Activated CD4-positive, alpha-beta T cell treated with anti-CD3 and anti-CD28 coated beads for 36 hours (primary cell): ENCODE results near the gene LRP2. TPM values are rescaled to one million over a fixed set of nuclear protein-coding genes. Genes with fewer than 3 reads are reported as not detected.
"Not testable (repeated sequence)": the region's sequence is repeated elsewhere in the genome, so short reads cannot be mapped to it uniquely, and the experiment has no call there.

Experiments used
- ATAC-seq: fragments of 200-7000 bp; cut with Tn5 transposase; one replicate; pipeline ENCODE4 v1.10.0; 2021; ENCODE audit warnings: mild to moderate bottlenecking, moderate library complexity
- CTCF ChIA-PET: fragments of 350-600 bp; sonication (Branson Sonifier 250); formaldehyde crosslinking; loops from one replicate; lab custom pipeline; 2021; ENCODE audit warnings: antibody characterized with exemption; lab: Charles Lee
- POLR2A ChIA-PET: fragments of 350-600 bp; sonication (Branson Sonifier 250); formaldehyde crosslinking; loops from one replicate; lab custom pipeline; 2021; ENCODE audit warnings: antibody characterized with exemption, inconsistent platforms; lab: Charles Lee
- DNase-seq: peaks from one replicate; pipeline ENCODE4 v3.0.0-alpha.2; 2020
- H3K27ac Mint-ChIP-seq: one replicate; pipeline ENCODE4 v1.8.0; 2021; ENCODE audit warnings: mixed read lengths
- H3K27me3 Mint-ChIP-seq: one replicate; pipeline ENCODE4 v1.8.0; 2021; ENCODE audit warnings: mixed read lengths
- H3K36me3 Mint-ChIP-seq: one replicate; pipeline ENCODE4 v1.8.0; 2021; ENCODE audit warnings: low read depth, mixed read lengths
- H3K4me1 Mint-ChIP-seq: one replicate; pipeline ENCODE4 v1.8.0; 2021; ENCODE audit warnings: mixed read lengths
- H3K4me3 Mint-ChIP-seq: one replicate; pipeline ENCODE4 v1.8.0; 2021; ENCODE audit warnings: mild to moderate bottlenecking, moderate library complexity, mixed read lengths
- H3K9me3 Mint-ChIP-seq: one replicate; pipeline ENCODE4 v1.8.0; 2021; ENCODE audit warnings: low read depth, mixed read lengths
- intact Hi-C, 2 experiments: fragments of 100-400 bp; cut with DNase I in 1 of 2; cut with micrococcal nuclease in 1 of 2; formaldehyde crosslinking; loops; one replicate each; pipeline versions ENCODE4 v1.14.2 to v1.15.1; 2022 to 2024; cut with DNase I, micrococcal nuclease
- total RNA-seq, 2 experiments: library from RNA; stranded (reverse); gene quantifications; one replicate each; pipeline ENCODE4 v1.2.3, GENCODE V29; 2021

The LRP2 gene
- total RNA-seq, 2 experiments from 2014 or later = 1.9 to 3.0 TPM

DNA sequence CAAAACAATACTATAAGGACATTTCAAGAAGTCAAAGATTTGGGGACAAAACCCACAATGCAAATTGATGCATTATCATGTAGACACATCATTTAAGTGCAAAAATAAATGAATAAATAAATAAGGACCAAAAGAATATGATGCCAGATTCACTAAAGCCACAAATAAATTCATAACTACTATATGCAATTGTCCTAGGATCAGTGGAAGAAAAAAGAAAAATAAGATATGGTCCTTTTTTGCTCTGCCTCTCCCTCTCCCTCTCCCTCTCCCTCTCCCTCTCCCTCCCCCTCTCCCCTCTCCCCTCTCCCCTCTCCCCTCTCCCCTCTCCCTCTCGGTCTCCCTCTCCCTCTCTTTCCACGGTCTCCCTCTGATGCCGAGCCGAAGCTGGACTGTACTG is 36.4 kb downstream of the LRP2 start:
- H3K4me1 Mint-ChIP-seq, intact Hi-C loops, POLR2A ChIA-PET, H3K9me3 Mint-ChIP-seq, ATAC-seq, H3K27ac Mint-ChIP-seq, H3K36me3 Mint-ChIP-seq, H3K4me3 Mint-ChIP-seq, DNase-seq, CTCF ChIA-PET: not testable (repeated sequence)
- peaks cover 16% of the 10 kb centered on the region for H3K27me3 Mint-ChIP-seq

DNA sequence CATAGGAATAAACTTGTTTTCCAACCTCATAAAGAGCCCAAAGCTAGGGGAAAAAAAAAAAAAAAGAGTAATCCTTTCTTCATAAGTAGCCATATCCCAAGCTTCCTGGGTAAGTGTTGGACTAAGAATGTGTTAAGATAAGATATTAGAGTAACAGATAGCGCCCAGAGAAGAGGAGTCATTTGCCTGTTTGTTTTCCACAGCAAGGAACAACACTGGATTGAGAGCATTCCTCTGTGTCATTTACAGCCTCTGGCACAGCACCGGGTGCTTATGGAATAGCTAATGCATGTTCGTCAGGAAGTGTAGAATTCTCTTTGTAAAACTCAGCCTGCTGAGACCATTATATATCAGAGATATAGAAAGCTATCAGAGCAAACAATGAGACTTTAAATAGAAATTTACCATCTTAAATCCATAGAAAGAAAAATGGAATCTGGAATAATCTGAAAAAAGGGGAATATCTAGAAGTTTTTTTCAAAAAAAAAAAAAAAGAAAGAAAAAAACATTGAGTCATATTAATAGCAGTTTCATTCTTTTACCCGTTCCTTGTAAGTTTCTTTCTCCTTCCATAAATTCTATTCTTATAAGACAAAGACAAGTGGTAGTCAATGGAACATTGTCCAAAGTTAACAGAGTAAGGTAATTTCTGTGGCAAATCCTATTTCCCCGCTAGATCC is 37.6 kb downstream of the LRP2 start:
- no peak overlapping the region for H3K27ac Mint-ChIP-seq
- DNase-seq (no peak), ATAC-seq (no peak)
- peaks cover 14% of the 10 kb centered on the region for H3K27me3 Mint-ChIP-seq
- intact Hi-C loops = no loop called here
- H3K4me3 Mint-ChIP-seq = no peak overlapping the region
- H3K9me3 Mint-ChIP-seq = no peaks in the 10 kb centered on the region
- CTCF ChIA-PET = no interaction called here
- POLR2A ChIA-PET = no interaction called here
- no peaks in the 10 kb centered on the region for H3K4me1 Mint-ChIP-seq
- H3K36me3 Mint-ChIP-seq = no peaks in the 10 kb centered on the region

DNA sequence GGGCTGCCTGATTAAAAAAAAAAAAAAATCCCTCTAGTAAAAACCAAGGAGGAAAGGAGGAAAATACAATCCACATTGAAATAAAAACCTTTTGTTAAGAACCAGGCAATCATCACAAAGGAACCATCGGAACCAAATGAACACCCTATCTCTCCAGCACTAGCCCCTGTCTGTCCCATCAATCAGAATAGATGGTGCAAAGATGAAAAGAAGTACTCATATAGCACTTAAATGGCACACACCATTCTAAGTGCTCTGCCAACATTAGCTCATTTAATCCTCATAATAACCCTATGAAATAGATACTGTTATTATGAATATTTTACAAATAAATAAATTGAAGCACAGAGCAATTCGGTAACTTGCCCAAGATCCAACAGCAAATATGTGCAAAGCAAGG is 38.5 kb downstream of the LRP2 start:
- H3K9me3 Mint-ChIP-seq = no peaks in the 10 kb centered on the region
- no peak for DNase-seq
- H3K27me3 Mint-ChIP-seq = peaks cover 13% of the 10 kb centered on the region
- no peak overlapping the region for H3K27ac Mint-ChIP-seq
- ChIA-PET CTCF (no interaction called here), POLR2A (no interaction called here)
- no peak for ATAC-seq
- no peaks in the 10 kb centered on the region for H3K36me3 Mint-ChIP-seq
- intact Hi-C loops = no loop called here
- H3K4me1 Mint-ChIP-seq = no peaks in the 10 kb centered on the region
- H3K4me3 Mint-ChIP-seq = no peak overlapping the region

DNA sequence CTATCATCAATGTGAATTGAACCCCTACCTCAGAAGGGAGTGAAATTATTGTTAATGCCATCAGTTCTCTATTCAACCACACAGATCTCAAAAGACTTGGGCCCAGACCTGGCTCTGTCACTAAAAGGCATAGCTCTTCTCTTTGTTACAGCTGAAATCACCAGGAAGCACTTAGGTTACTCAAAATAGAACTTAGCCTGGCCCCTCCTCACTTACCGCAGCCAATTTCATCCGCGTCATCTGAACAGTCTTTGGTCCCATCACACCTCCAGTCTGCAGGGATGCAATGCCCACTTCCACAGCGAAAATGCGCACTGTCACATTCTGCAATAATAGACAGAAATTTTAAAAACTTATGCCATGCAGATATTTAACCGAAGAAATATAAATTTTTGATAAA is 41.8 kb downstream of the LRP2 start:
- ChIA-PET CTCF (no interaction called here), POLR2A (no interaction called here)
- DNase-seq (no peak), ATAC-seq (no peak)
- Mint-ChIP-seq H3K36me3 (no peaks in the 10 kb centered on the region), H3K4me3 (no peak overlapping the region), H3K4me1 (no peaks in the 10 kb centered on the region), H3K27ac (no peak overlapping the region), H3K27me3 (peaks cover 19% of the 10 kb centered on the region), H3K9me3 (no peaks in the 10 kb centered on the region)
- intact Hi-C loops = no loop called here

DNA sequence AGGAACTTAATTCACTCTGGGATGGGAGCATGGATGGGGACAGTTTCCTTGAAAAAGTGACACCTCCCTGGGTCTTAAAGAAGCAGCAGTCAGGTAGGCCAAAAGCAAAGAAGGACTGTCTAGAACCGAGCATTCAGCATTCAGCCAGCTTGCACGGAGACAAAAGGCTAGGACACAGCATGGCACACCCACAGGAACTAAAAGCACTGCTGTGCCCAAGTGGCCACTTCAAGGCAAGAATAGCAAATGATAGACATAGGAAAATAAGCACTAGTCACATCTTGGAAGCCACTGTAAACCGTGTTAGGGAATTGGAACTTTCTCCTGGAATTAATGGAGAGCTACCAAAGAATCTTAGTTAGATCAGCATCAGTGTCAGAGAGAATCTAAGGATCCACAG is 47.0 kb downstream of the LRP2 start:
- no peaks in the 10 kb centered on the region for H3K9me3 Mint-ChIP-seq
- no peaks in the 10 kb centered on the region for H3K36me3 Mint-ChIP-seq
- H3K4me1 Mint-ChIP-seq = no peaks in the 10 kb centered on the region
- peaks cover 21% of the 10 kb centered on the region for H3K27me3 Mint-ChIP-seq
- H3K27ac Mint-ChIP-seq = no peak overlapping the region
- DNase-seq (no peak), ATAC-seq (no peak)
- intact Hi-C loops = no loop called here
- POLR2A ChIA-PET = interaction anchor here (0.6 kb wide), 1 partner anchor 340 kb away, joined by 4 read pairs; no protein-coding TSS in a partner anchor
- H3K4me3 Mint-ChIP-seq = no peak overlapping the region
- CTCF ChIA-PET = interaction anchor here (0.6 kb wide), 1 partner anchor 50 kb away, joined by 3 read pairs; no protein-coding TSS in a partner anchor

DNA sequence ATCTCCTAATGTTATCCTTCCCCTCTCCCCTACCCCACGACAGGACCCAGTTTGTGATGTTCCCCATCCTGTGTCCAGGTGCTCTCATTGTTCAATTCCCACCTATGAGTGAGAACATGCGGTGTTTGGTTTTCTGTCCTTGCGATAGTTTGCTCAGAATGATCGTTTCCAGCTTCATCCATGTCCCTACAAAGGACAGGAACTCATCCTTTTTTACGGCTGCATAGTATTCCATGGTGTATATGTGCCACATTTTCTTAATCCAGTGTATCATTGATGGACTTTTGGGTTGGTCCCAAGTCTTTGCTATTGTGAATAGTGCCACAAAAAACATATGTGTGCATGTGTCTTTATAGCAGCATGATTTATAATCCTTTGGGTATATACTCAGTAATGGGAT is 54.0 kb downstream of the LRP2 start:
- intact Hi-C loops, H3K36me3 Mint-ChIP-seq: not testable (repeated sequence)
- CTCF ChIA-PET = interaction anchor here (0.9 kb wide), 1 partner anchor 9 kb away, joined by 3 read pairs; no protein-coding TSS in a partner anchor

DNA sequence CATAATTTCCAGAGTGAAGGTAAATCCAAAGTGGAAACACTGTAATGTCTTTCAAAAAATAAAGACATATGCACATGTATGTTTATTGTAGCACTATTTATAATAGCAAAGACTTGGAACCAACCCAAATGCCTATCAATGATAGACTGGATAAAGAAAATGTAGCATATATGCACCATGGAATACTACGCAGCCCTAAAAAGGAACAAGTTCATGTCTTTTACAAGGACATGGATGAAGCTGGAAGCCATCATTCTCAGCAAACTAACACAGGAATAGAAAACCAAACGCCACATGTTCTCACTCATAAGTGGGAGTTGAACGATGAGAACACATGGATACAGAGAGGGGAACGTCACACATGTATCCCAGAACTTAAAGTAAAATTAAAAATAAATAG is 57.6 kb downstream of the LRP2 start:
- H3K4me3 Mint-ChIP-seq, H3K27ac Mint-ChIP-seq, DNase-seq, CTCF ChIA-PET, H3K27me3 Mint-ChIP-seq, ATAC-seq, POLR2A ChIA-PET, H3K4me1 Mint-ChIP-seq, H3K9me3 Mint-ChIP-seq, intact Hi-C loops, H3K36me3 Mint-ChIP-seq: not testable (repeated sequence)

More for the DNA sequence above, 54.0 kb downstream of the LRP2 start:
- H3K4me1 Mint-ChIP-seq, ATAC-seq, DNase-seq, H3K27ac Mint-ChIP-seq, H3K4me3 Mint-ChIP-seq, POLR2A ChIA-PET, H3K9me3 Mint-ChIP-seq, H3K27me3 Mint-ChIP-seq: not testable (repeated sequence)

DNA sequence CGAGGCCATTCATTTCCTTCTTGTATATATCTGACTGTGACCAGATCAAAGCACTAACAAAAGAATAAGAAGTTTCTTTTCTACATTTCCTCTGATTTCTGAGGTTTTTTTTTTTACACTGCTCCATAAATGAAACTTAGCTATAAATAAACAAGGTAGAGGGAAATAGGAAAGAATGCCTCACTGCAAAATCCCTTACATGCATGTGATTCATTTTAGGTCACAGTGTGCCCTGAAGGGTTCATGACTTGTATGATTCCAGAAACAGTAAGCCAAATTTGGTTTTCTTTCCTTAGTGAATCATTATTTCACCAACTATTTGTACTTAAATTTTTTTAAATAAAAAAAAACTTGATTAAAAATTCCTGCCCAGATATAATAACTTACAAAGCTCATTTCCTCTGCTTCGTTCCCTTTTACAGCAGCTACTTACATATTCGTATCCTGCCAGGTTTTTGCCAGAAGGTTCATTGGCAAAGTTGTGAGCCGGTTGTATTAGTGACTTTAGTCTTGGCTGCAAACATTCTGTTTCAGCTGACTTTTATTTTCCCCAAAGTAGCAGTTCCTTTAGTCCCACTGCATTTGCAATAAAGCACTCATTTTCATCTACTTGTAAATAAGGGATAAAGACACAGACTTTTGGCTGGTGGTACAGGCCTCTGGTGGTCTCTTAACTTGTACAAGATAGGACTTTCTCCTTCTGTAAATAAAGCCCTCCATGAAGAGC is 58.6 kb downstream of the LRP2 start:
- H3K27me3 Mint-ChIP-seq = peaks cover 7% of the 10 kb centered on the region
- H3K4me3 Mint-ChIP-seq = no peak overlapping the region
- no peak overlapping the region for H3K27ac Mint-ChIP-seq
- ATAC-seq (no peak), DNase-seq (no peak)
- intact Hi-C loops = no loop called here
- peaks cover 2% of the 10 kb centered on the region for H3K9me3 Mint-ChIP-seq
- no peaks in the 10 kb centered on the region for H3K4me1 Mint-ChIP-seq
- CTCF ChIA-PET = no interaction called here
- H3K36me3 Mint-ChIP-seq = no peaks in the 10 kb centered on the region
- POLR2A ChIA-PET = no interaction called here

DNA sequence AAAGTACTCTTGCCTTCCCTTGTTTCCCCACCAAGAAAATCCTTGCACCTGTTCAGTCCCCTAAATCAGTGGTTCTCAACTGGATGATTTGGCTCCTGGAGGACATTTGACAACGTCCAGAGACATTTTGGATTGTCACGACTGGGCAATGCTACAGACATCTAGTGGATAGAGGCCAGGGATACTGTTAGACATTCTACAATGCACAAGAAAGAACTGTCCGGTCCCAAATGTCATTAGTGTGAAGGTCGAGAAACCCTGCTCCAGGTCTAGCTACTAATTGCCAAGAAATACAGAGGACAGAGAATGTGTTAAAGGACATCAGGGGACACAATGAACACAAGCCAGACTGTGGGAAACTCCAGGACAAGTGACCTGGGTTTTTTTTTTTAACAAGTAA is 60.0 kb downstream of the LRP2 start:
- Mint-ChIP-seq H3K27me3 (peaks cover 15% of the 10 kb centered on the region), H3K27ac (no peak overlapping the region), H3K9me3 (peaks cover 2% of the 10 kb centered on the region), H3K36me3 (no peaks in the 10 kb centered on the region), H3K4me3 (no peak overlapping the region), H3K4me1 (no peaks in the 10 kb centered on the region)
- ChIA-PET POLR2A (no interaction called here), CTCF (no interaction called here)
- ATAC-seq (no peak), DNase-seq (no peak)
- intact Hi-C loops = no loop called here

DNA sequence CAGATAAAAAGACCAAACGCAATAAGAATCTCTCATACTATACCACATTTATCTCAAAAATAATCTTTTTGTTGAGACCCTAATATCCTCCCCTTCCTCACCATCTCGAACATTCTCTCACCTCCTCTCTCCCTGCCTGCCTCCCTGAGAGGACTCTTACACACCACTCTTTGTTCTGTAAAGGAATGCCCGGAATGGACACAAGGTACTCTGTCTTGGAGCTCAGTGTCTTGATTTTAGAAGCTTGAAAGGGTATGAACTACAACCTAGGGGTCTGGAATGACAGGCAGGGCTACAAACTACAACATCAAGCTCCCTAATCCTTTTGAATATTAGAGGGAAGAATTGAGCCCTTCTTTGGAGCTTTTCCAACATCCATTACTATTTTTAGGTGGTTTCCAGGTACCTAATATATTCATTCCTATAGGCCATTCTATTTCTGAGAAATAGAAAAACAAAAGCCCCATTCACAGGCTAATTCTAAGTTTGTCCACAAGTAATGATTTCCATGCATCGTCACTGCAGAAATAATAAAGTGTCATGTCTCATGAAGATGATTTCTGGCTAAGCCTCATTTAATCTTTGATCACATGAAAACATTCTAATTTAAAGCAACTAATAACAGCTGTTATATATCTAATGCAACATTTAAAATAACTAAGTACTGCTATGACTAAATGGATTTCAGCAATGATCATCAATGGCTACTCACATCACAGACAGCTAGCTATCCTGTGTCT is 60.6 kb downstream of the LRP2 start:
- H3K27me3 Mint-ChIP-seq = peaks cover 15% of the 10 kb centered on the region
- no peak overlapping the region for H3K4me3 Mint-ChIP-seq
- H3K27ac Mint-ChIP-seq = no peak overlapping the region
- ATAC-seq = no peak
- H3K36me3 Mint-ChIP-seq = no peaks in the 10 kb centered on the region
- peaks cover 2% of the 10 kb centered on the region for H3K9me3 Mint-ChIP-seq
- H3K4me1 Mint-ChIP-seq = no peaks in the 10 kb centered on the region
- CTCF ChIA-PET = interaction anchor here (0.6 kb wide), 1 partner anchor 118 kb away, joined by 4 read pairs; no protein-coding TSS in a partner anchor
- POLR2A ChIA-PET = no interaction called here
- DNase-seq = no peak
- intact Hi-C loops = no loop called here

DNA sequence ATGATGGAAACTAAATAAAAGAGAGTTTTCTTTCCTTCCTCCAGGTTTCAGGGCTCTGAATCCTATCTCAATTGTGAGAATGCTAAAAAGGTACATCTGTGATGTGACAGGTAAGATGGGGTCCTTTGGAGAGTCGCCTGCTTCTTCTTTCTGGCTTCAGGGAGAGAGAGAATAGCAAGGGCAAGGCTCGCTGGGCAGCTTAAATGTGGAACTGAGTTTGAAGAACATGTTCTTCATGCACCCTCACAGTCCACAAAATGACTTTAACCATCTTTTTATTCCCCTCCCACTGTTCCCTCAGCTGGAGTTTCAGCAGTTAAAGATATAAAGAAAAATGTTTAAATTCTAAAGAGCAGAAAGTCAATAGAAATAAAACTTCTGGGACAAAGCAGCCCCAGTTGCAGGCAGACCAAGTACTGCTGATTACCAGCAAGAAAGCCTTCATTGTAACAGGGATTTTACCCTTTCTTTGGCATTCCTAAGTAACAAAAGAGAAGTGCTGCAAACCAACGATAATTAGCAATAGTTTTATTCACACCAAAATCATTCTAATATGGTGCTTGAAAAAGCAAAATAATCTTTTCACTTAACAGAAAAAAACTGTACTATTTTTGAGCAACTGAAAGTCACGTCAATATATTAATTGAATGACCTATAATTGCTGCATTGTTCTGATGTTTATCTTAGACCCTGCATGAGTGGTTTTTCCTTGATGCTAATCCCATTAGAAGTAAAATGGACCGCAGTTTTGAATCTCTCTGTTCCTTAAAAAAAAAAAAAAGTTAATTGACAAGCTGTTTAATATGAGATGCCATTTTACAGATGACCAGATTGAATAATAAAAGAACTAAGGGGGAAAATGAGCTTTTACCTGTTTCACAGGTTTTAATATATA is 61.5 kb downstream of the LRP2 start:
- Mint-ChIP-seq H3K4me1 (no peaks in the 10 kb centered on the region), H3K27me3 (peaks cover 15% of the 10 kb centered on the region), H3K9me3 (peaks cover 2% of the 10 kb centered on the region), H3K4me3 (no peak overlapping the region), H3K27ac (no peak overlapping the region), H3K36me3 (no peaks in the 10 kb centered on the region)
- DNase-seq (no peak), ATAC-seq (no peak)
- intact Hi-C loops = no loop called here
- CTCF ChIA-PET = interaction anchor here (0.6 to 1.0 kb wide), 2 partner anchors 13 to 119 kb away, joined by 3 to 4 read pairs; no protein-coding TSS in a partner anchor
- POLR2A ChIA-PET = no interaction called here
